GM10847 (cell line): Measurements from ENCODE around the gene SMAD3.

Source experiments
- POLR2A ChIP-seq: IDR thresholded peaks from 2 replicates; pipeline ENCODE4 v1.6.1; 2011; ENCODE audit not compliant: insufficient read length; ENCODE audit errors: extremely low read depth

Gene SMAD3

GRCh38 chr15:67065531-67066005 is at the start of gene SMAD3:
SMAD3 (plus strand) TSS chr15:67065602; CDS start chr15:67066155, 553 bp downstream.
- peak; percentile 30 for TF ChIP-seq POLR2A

- no peak for TF ChIP-seq POLR2A
These were observed 48.1 kb upstream of the SMAD3 start for GRCh38 chr15:67017311-67017710.

- no peak for TF ChIP-seq POLR2A
These were observed 47.4 kb upstream of the SMAD3 start for GRCh38 chr15:67018026-67018425.

- TF ChIP-seq POLR2A = no peak
These were observed 47.0 kb upstream of the SMAD3 start for GRCh38 chr15:67018441-67018840.

GRCh38 chr15:67019069-67019468 is 46.3 kb upstream of the SMAD3 start:
- no peak for TF ChIP-seq POLR2A

GRCh38 chr15:67019884-67020520 is 45.4 kb upstream of the SMAD3 start:
- TF ChIP-seq POLR2A = no peak

- TF ChIP-seq POLR2A = no peak
These were observed 43.9 kb upstream of the SMAD3 start for GRCh38 chr15:67021455-67021854.

GRCh38 chr15:67022587-67023105 is 42.8 kb upstream of the SMAD3 start:
- TF ChIP-seq POLR2A = no peak

- TF ChIP-seq POLR2A = no peak
These were observed 41.7 kb upstream of the SMAD3 start for GRCh38 chr15:67023517-67024313.

- no peak for TF ChIP-seq POLR2A
These were observed 40.9 kb upstream of the SMAD3 start for GRCh38 chr15:67024314-67024997.

GRCh38 chr15:67024998-67025368 is 40.4 kb upstream of the SMAD3 start:
- TF ChIP-seq POLR2A = no peak

- TF ChIP-seq POLR2A = no peak
These were observed 39.4 kb upstream of the SMAD3 start for GRCh38 chr15:67025719-67026609.

- TF ChIP-seq POLR2A = no peak
These were observed 38.8 kb upstream of the SMAD3 start for GRCh38 chr15:67026610-67026967.

GRCh38 chr15:67030036-67030762 is 35.2 kb upstream of the SMAD3 start:
- TF ChIP-seq POLR2A = no peak
